ENCODE measurements around the gene MFSD11. TPM values are rescaled to one million over a fixed set of nuclear protein-coding genes. Genes with fewer than 3 reads are reported as not detected.
A peak's percentile ranks its signal among the peaks of the same experiment; 100 is the strongest.

Gene MFSD11
- total and polyA plus RNA-seq, 8 donors = 23.6 to 38.4 (median 35.3) TPM

DNA sequence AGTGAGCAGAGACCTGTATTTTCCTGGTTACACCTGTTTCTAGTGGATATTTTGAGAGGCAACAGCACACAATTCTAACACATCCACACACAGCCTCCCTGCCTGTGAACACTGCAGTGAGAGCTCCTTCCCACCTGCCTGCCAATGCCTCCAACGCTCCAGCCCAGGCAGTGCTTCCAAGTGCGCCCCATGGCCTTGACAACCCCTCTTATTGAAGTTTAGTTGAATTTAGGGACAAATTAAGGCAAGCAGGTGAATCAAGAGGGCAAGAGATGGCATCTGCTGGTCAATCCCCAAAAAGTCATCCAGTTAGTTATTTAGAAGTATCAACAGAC, 22.5 kb upstream of the MFSD11 start:
- H3K4me1 ChIP-seq = peaks cover 29 to 56% of the 10 kb centered on the region in 2 donors
- no peaks in the 10 kb centered on the region for H3K9me3 ChIP-seq
- TF ChIP-seq, protein P1, sequence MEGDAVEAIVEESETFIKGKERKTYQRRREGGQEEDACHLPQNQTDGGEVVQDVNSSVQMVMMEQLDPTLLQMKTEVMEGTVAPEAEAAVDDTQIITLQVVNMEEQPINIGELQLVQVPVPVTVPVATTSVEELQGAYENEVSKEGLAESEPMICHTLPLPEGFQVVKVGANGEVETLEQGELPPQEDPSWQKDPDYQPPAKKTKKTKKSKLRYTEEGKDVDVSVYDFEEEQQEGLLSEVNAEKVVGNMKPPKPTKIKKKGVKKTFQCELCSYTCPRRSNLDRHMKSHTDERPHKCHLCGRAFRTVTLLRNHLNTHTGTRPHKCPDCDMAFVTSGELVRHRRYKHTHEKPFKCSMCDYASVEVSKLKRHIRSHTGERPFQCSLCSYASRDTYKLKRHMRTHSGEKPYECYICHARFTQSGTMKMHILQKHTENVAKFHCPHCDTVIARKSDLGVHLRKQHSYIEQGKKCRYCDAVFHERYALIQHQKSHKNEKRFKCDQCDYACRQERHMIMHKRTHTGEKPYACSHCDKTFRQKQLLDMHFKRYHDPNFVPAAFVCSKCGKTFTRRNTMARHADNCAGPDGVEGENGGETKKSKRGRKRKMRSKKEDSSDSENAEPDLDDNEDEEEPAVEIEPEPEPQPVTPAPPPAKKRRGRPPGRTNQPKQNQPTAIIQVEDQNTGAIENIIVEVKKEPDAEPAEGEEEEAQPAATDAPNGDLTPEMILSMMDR (IDR thresholded peaks at IDR 0.05) = no peak
- H3K27me3 ChIP-seq = peaks cover 0 to under 1% of the 10 kb centered on the region in 2 donors
- ATAC-seq (no peak), DNase-seq (no peak)
- H3K27ac ChIP-seq = peak overlapping the region; percentile 75 to 95
- H3K4me3 ChIP-seq = no peak overlapping the region
- peaks cover 0 to 74% of the 10 kb centered on the region in 2 donors for H3K36me3 ChIP-seq
- intact Hi-C loops (cut with DNase I) = loop anchor here in 1 of 2 donors (10.0 kb wide), 1 partner anchor 161 kb away; no protein-coding TSS in a partner anchor

DNA sequence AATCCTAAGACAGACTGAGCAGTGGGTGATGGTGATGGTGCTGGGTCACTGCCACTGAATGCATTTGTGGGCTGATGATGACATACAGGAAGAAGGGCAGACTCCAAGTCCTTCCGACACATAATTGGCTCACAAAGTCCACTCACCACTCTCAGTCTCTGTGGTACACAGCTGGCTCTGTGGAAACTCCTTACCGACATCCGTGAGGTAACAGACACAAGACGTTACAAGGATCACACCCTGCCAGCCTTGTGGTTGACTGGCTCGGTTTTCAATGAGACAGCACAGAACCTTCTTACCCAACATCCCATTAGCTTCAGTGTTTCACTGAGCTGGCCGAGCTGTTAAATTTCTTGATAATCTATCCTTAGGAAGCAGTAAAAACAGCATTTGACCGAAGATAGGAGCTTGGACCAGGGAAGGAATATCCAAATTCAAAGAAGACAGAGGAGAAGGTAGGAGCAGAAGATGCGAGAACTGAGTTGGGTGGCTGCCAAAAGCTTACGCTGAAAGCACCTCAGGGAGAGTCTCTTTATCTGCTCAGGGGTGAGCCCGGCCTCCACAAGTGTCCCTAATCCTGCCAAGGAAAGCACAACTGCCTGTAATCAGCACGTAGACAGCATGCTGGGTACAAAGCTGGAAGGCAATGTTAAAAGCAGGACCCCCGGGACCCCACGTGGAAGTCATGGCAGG, 21.6 kb upstream of the MFSD11 start:
- Histone ChIP-seq H3K4me3 (peak overlapping the region in 1 of 2 donors; percentile 9), H3K27ac (peak overlapping the region; percentile 75 to 95), H3K27me3 (no peaks in the 10 kb centered on the region), H3K36me3 (peaks cover 0 to 83% of the 10 kb centered on the region in 2 donors), H3K4me1 (peaks cover 26 to 52% of the 10 kb centered on the region in 2 donors), H3K9me3 (no peaks in the 10 kb centered on the region)
- DNase-seq (no peak), ATAC-seq (peak; percentile 69)
- intact Hi-C loops (cut with DNase I) = loop anchor here in 1 of 2 donors (10.0 kb wide), 1 partner anchor 161 kb away; no protein-coding TSS in a partner anchor
- TF ChIP-seq, protein P1 (IDR thresholded peaks at IDR 0.05) = no peak

DNA sequence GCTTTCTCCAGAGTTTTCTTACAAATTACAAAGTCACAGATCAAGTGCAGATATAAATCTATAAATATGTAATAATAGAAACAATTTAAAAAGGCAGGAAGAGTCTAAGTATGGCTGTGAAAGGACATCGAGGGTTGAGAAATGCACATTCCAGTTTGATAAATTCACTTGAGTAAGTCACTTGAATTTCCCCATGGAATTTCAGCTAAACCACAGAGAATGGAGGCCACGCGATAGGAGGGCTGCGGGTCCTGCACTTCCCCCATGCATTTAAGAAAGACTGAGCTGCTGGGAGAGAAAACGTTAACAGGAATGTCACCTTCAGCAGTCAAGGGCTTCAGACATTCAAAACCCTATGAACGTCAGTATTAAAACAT, 21.1 kb upstream of the MFSD11 start:
- intact Hi-C loops (cut with DNase I) = loop anchor here in 1 of 2 donors (10.0 kb wide), 1 partner anchor 162 kb away; no protein-coding TSS in a partner anchor
- H3K4me1 ChIP-seq = peaks cover 21 to 46% of the 10 kb centered on the region in 2 donors
- H3K36me3 ChIP-seq = peaks cover 0 to 88% of the 10 kb centered on the region in 2 donors
- peak; percentile 44 for ATAC-seq
- TF ChIP-seq, protein P1 (IDR thresholded peaks at IDR 0.05) = no peak
- peak overlapping the region; percentile 75 to 95 for H3K27ac ChIP-seq
- H3K27me3 ChIP-seq = no peaks in the 10 kb centered on the region
- H3K9me3 ChIP-seq = no peaks in the 10 kb centered on the region
- no peak for DNase-seq
- peak overlapping the region in 1 of 2 donors; percentile 9 for H3K4me3 ChIP-seq

DNA sequence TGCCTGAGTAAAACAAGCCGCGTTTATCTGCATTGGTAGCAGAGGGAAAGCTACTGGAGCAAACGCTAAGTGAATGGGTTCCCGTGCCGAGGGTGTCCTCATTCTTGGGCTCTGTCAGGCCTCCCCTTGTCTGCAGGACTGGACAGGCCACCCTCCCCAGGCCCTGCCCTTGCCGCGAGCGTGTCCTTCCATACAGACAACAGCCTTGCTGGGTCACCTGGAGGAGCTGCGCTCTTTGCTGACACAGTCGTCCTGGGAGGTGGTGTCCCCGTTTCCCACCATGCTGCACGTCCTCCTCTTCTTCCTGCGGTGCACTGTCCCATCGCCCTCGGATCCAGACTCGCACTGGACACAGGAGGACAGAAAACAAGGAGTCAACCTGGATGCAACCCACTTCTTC, 19.4 kb upstream of the MFSD11 start:
- Histone ChIP-seq H3K4me1 (peaks cover 21 to 57% of the 10 kb centered on the region in 2 donors), H3K4me3 (no peak overlapping the region), H3K27ac (no peak overlapping the region), H3K36me3 (peaks cover 0 to 93% of the 10 kb centered on the region in 2 donors), H3K27me3 (no peaks in the 10 kb centered on the region), H3K9me3 (no peaks in the 10 kb centered on the region)
- ATAC-seq (no peak), DNase-seq (no peak)
- intact Hi-C loops (cut with DNase I) = loop anchor here in 1 of 2 donors (10.0 kb wide), 1 partner anchor 164 kb away; no protein-coding TSS in a partner anchor
- TF ChIP-seq, protein P1 (IDR thresholded peaks at IDR 0.05) = no peak

DNA sequence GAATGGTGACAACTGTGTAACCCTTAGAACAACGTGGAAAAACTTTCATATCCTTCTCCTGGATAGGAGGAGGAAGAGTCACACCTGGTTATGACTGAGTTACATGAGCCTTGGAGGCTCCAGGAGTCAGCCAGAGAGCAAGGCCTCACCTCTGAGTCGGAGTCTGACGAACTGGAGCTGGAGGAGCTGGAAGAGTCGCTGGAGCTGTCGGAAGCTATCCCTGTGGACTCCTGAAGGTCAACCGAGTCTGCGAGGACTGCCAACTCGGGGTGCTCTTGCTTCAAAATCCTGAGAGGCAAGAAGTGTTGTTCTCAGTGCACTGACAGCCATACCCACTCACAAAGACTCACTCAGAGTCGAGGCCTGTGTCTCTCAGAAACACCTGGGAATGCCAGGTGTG, 17.7 kb upstream of the MFSD11 start:
- intact Hi-C loops (cut with DNase I) = no loop called here
- H3K27me3 ChIP-seq = no peaks in the 10 kb centered on the region
- H3K9me3 ChIP-seq = no peaks in the 10 kb centered on the region
- no peak overlapping the region for H3K27ac ChIP-seq
- peaks cover 29 to 61% of the 10 kb centered on the region in 2 donors for H3K4me1 ChIP-seq
- H3K4me3 ChIP-seq = no peak overlapping the region
- DNase-seq = no peak
- peaks cover 3 to 98% of the 10 kb centered on the region in 2 donors for H3K36me3 ChIP-seq
- ATAC-seq = no peak
- TF ChIP-seq, protein P1 (IDR thresholded peaks at IDR 0.05) = no peak

All from left lung (tissue), 10 donors.